SU-DHL-6 (cell line): ENCODE data around the gene TRIM29.

ENCODE experiments used
- H2AFZ ChIP-seq: fragments of 200-600 bp; sonication (generic); 2 replicates; pipeline ENCODE4 v1.6.1; 2014; ENCODE audit warnings: low read depth, mild to moderate bottlenecking, moderate library complexity, mixed read lengths, antibody characterized with exemption, low read length; ENCODE audit not compliant: severe bottlenecking
- H3F3A ChIP-seq: fragments of 200-600 bp; shearing (Covaris generic); 2 replicates; pipeline ENCODE4 v1.6.0; 2016; ENCODE audit warnings: antibody characterized with exemption, mild to moderate bottlenecking; ENCODE audit not compliant: insufficient read depth
- H3K27ac ChIP-seq: fragments of 200-600 bp; sonication (generic); 2 replicates; pipeline ENCODE4 v1.5.1; 2016; ENCODE audit warnings: low read depth, mild to moderate bottlenecking, low read length, moderate library complexity, mixed read lengths
- H3K27me3 ChIP-seq: fragments of 200-600 bp; sonication (generic), shearing (Covaris generic); 2 replicates; pipeline ENCODE4 v1.6.0; 2014; ENCODE audit warnings: mild to moderate bottlenecking, low read length
- H3K36me3 ChIP-seq: fragments of 200-600 bp; sonication (generic); 2 replicates; pipeline ENCODE4 v1.6.1; 2014; ENCODE audit warnings: mild to moderate bottlenecking, low read length, mixed read lengths
- H3K4me2 ChIP-seq: fragments of 300-600, 200-600 bp; shearing (Covaris generic), sonication (generic); 2 replicates; pipeline ENCODE4 v1.6.0; 2014; ENCODE audit warnings: low read length, low read depth, mild to moderate bottlenecking; ENCODE audit not compliant: poor library complexity, severe bottlenecking
- H3K4me3 ChIP-seq: fragments of 200-600 bp; sonication (generic); 2 replicates; pipeline ENCODE4 v1.5.1; 2014; ENCODE audit warnings: antibody characterized with exemption, low read length, mild to moderate bottlenecking, mixed read lengths; ENCODE audit not compliant: insufficient read depth, poor library complexity, severe bottlenecking
- H3K79me2 ChIP-seq: fragments of 200-600 bp; sonication (generic); 2 replicates; pipeline ENCODE4 v1.6.1; 2014; ENCODE audit warnings: mild to moderate bottlenecking, low read length, moderate library complexity; ENCODE audit not compliant: insufficient read depth
- H3K9ac ChIP-seq: fragments of 200-600 bp; sonication (generic); 2 replicates; pipeline ENCODE4 v1.7.0; 2014; ENCODE audit warnings: mild to moderate bottlenecking, low read length
- H3K9me2 ChIP-seq: fragments of 200-600 bp; sonication (generic); replicated peaks from 2 replicates; pipeline ENCODE4 v1.6.1; 2014; ENCODE audit warnings: low read length; ENCODE audit not compliant: insufficient read depth
- H3K9me3 ChIP-seq: fragments of 200-600 bp; sonication (generic); 2 replicates; pipeline ENCODE4 v1.6.1; 2014; ENCODE audit warnings: low read length, mixed read lengths; ENCODE audit not compliant: insufficient read depth
- H4K20me1 ChIP-seq: fragments of 200-600 bp; sonication (generic); 2 replicates; pipeline ENCODE4 v1.6.1; 2014; ENCODE audit warnings: low read depth, mild to moderate bottlenecking, antibody characterized with exemption, low read length, moderate library complexity, mixed read lengths
- CTCF ChIP-seq: fragments of 200-600 bp; sonication (generic); IDR thresholded peaks from one replicate; pipeline ENCODE4 v1.5.1; 2017; ENCODE audit warnings: antibody characterized with exemption, mild to moderate bottlenecking, low read length, moderate library complexity; ENCODE audit not compliant: insufficient read depth, poor library complexity, severe bottlenecking
- EZH2phosphoT487 ChIP-seq: fragments of 200-600 bp; sonication (generic), shearing (Covaris generic); conservative IDR thresholded peaks from 2 replicates; pipeline ENCODE4 v1.6.1; 2018; ENCODE audit warnings: mild to moderate bottlenecking, antibody characterized with exemption, low read length, moderate library complexity, mixed read lengths

The TRIM29 gene

GRCh38 chr11:120178561-120179056 lies 40.7 kb upstream of the TRIM29 start:
- no peaks in the 10 kb centered on the region for H3K9me3 ChIP-seq
- H3K9me2 ChIP-seq: no peaks in the 10 kb centered on the region
- no peaks in the 10 kb centered on the region for H3F3A ChIP-seq
- no peak overlapping the region for H2AFZ ChIP-seq
- no peaks in the 10 kb centered on the region for H3K36me3 ChIP-seq
- TF ChIP-seq CTCF (no peak), EZH2phosphoT487 (no peak)
- no peak overlapping the region for H3K4me2 ChIP-seq
- no peaks in the 10 kb centered on the region for H4K20me1 ChIP-seq
- no peaks in the 10 kb centered on the region for H3K27me3 ChIP-seq
- no peak overlapping the region for H3K27ac ChIP-seq
- no peak overlapping the region for H3K4me3 ChIP-seq
- H3K9ac ChIP-seq: no peak overlapping the region
- no peaks in the 10 kb centered on the region for H3K79me2 ChIP-seq

GRCh38 chr11:120174866-120175265 lies 37.0 kb upstream of the TRIM29 start:
- H3K36me3 ChIP-seq: no peaks in the 10 kb centered on the region
- H3K27ac ChIP-seq: no peak overlapping the region
- H3K9me2 ChIP-seq: no peaks in the 10 kb centered on the region
- H3K4me2 ChIP-seq: no peak overlapping the region
- no peaks in the 10 kb centered on the region for H3F3A ChIP-seq
- no peak overlapping the region for H3K9ac ChIP-seq
- H3K27me3 ChIP-seq: no peaks in the 10 kb centered on the region
- no peaks in the 10 kb centered on the region for H4K20me1 ChIP-seq
- H3K79me2 ChIP-seq: no peaks in the 10 kb centered on the region
- TF ChIP-seq EZH2phosphoT487 (no peak), CTCF (no peak)
- no peak overlapping the region for H3K4me3 ChIP-seq
- H2AFZ ChIP-seq: no peak overlapping the region
- H3K9me3 ChIP-seq: no peaks in the 10 kb centered on the region

GRCh38 chr11:120173807-120174206 lies 35.9 kb upstream of the TRIM29 start:
- no peak for TF ChIP-seq CTCF
- no peak for TF ChIP-seq EZH2phosphoT487
- Histone ChIP-seq H3K4me3 (no peak overlapping the region), H3K9me3 (no peaks in the 10 kb centered on the region), H3K9me2 (no peaks in the 10 kb centered on the region), H3K79me2 (no peaks in the 10 kb centered on the region), H3F3A (no peaks in the 10 kb centered on the region), H3K36me3 (no peaks in the 10 kb centered on the region), H3K27ac (no peak overlapping the region), H3K27me3 (no peaks in the 10 kb centered on the region), H2AFZ (no peak overlapping the region), H4K20me1 (no peaks in the 10 kb centered on the region), H3K4me2 (no peak overlapping the region), H3K9ac (no peak overlapping the region)
